DND-41 (cell line): Measurements from ENCODE around the gene DNLZ.

Experiments
- EZH2 ChIP-seq: IDR thresholded peaks from 3 replicates; pipeline ENCODE4 v1.6.1; 2012; ENCODE audit warnings: borderline replicate concordance, low read depth, mild to moderate bottlenecking, moderate library complexity, low read length, inconsistent platforms; ENCODE audit not compliant: severe bottlenecking
- TF ChIP-seq, protein P1 (sequence below): IDR thresholded peaks from 2 replicates; pipeline ENCODE4 v1.5.1; 2012; ENCODE audit warnings: borderline replicate concordance, low read length, moderate library complexity, mild to moderate bottlenecking; ENCODE audit not compliant: poor library complexity, severe bottlenecking; ENCODE audit errors: extremely low read depth

- TF ChIP-seq, protein P1, sequence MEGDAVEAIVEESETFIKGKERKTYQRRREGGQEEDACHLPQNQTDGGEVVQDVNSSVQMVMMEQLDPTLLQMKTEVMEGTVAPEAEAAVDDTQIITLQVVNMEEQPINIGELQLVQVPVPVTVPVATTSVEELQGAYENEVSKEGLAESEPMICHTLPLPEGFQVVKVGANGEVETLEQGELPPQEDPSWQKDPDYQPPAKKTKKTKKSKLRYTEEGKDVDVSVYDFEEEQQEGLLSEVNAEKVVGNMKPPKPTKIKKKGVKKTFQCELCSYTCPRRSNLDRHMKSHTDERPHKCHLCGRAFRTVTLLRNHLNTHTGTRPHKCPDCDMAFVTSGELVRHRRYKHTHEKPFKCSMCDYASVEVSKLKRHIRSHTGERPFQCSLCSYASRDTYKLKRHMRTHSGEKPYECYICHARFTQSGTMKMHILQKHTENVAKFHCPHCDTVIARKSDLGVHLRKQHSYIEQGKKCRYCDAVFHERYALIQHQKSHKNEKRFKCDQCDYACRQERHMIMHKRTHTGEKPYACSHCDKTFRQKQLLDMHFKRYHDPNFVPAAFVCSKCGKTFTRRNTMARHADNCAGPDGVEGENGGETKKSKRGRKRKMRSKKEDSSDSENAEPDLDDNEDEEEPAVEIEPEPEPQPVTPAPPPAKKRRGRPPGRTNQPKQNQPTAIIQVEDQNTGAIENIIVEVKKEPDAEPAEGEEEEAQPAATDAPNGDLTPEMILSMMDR, result no peak
- TF ChIP-seq EZH2, result no peak
Measured at GRCh38 chr9:136357202-136357725, 6.3 kb downstream of the DNLZ start.
